Skin of body (tissue), 2 donors: Measurements from ENCODE around the gene SLC15A1. TPM values are rescaled to one million over a fixed set of nuclear protein-coding genes. Genes with fewer than 3 reads are reported as not detected.
"Not testable (repeated sequence)": the region's sequence is repeated elsewhere in the genome, so short reads cannot be mapped to it uniquely, and the experiment has no call there.

Source experiments
- DNase-seq: peaks from one replicate; lab custom pipeline; 2025; lab: John Stamatoyannopoulos, UW
- total RNA-seq: library from RNA; depleted of rRNA; stranded (reverse); fragments of >200 nt; gene quantifications from one replicate; pipeline ENCODE4 v1.2.3, GENCODE V29; 2014

SLC15A1 gene
- total RNA-seq, 1 donor from 2014 or later, result 26.9 TPM

DNA sequence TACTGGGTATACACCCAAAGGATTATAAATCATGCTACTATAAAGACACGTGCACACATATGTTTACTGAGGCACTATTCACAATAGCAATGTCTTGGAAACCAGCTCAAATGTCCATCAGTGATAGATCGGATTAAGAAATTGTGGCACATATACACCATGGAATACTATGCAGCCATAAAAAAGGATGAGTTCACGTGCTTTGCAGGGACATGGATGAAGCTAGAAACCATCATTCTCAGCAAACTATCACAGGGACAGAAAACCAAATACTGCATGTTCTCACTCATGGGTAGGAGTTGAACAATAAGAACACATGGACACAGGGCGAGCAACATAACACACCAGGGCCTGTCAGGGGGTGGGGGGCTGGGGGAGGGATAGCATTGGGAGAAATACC is 2.0 kb upstream of the SLC15A1 start:
- not testable (repeated sequence) for DNase-seq

DNA sequence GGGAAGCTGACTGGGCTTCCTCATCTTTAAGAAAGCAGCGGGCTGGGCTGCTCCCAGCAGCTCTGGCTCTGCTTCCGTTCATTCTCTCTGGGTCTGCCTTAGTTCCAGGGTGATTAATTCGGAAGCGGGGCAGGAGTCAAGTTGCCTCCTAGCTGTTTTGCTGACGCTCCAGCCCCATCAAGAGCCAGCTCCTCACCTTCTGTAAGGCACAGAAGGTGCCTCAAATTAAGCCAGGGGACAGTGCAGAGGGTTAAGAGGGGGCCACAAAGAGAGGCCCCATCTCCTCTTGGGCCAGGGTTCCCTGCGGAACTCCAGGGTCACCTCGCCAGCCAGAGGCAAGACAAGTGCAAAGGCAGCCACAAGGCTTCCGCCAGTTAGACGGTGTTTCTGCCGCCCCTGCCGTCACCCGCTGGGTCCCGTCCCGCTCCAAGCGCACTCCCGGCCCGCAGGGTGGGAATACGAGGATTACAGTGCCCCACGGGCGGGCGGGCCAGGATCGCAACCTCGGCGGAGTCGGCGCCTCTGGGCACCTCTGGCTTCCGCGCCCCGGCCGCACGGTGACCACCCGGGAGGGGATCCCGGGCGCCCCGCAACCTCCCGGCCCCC is 508 bp downstream of the SLC15A1 start:
- no peak for DNase-seq

DNA sequence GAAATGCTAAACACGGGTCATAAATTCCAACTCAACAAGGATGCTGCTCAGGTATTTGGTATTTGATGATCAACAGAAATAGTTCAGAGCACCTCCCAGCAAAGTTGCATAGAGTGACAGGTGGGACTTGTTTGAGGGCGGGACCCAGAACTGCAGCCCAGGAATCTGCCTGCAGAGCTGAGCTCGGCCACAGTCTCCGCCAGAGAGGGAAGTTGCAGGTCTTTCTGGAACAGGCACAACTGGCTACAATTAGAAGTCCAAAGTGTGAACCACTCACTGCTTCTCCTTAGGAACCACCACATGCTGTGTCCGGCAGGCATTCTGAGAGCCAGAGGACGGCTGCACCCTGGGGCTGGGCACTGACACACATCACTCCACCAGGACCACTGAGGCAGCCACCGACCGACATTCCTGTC is 1.1 kb downstream of the SLC15A1 start:
- no peak for DNase-seq

DNA sequence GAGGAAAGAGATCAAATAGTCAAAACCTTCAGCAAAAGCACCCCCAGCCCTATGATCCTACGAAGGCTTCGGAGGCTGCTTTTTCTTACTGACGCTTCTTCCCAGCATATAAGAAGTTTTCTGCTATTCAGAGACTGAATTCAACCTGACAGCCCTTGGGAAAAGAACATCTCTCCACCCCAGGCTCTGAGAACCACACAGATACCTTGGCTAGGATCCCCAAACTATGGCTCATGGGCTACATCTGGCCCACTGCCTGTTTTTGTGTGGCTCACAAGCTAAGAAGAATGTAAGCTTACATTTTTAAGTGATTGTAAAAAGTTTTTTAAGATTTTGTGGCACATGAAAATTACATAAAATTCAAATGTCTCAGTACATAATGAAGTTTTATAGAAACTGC is 3.0 kb downstream of the SLC15A1 start:
- no peak for DNase-seq

DNA sequence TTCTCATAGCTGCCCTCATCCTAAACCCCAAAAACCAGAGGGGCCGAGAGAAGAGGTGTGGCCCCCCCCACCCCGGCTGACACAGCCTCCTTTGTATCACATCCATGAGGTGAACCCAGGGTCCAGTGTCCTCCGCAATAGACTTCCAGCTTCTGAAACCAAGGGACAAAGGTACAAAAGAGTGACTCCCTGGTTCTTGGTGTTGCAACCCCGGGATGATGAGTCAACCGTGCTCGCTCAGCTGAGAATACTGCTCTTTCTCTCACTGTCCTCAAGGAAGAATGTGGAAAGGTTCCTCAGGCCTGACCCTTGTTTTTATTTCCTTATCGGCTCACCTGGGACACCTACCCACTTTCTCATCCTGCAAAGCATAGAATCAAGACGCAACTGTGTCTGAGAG is 5.5 kb downstream of the SLC15A1 start:
- DNase-seq, result no peak

DNA sequence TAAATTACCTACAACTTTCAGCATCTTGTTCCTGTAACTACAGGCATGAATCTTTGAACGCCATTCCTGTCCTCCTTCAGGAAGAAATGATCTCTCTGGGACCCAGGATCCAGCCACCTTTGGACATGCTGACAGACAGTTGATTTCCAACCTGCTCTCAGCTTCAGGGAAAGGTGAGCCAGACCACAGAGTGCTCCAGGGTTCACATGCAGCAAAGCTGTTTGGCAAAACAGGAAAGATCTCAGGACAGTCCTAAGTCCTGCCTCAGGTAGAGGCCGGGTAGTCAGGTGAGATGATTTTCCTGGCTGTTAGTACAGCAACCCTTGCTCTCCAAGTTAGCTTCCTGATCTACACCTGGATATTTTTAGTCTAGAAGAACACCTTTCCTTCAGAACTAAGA is 9.1 kb downstream of the SLC15A1 start:
- no peak for DNase-seq

DNA sequence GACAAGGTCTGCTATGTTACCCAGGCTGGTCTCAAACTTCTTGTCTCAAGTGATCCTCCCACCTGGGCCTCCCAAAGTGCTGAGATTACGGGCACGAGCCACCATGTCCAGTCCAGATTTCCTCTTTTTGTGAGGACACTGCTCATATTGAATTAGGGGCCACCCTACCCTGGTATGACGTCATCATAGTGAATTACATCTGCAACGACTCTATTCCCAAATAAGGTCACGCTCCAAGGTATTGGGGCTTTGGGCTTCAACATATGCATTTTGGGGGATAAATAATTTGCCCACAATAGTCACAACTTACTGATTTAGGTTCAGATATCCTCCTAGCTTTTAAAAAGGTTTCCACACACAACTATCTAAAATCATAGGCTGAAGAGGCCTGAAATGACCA is 9.5 kb downstream of the SLC15A1 start:
- no peak for DNase-seq

DNA sequence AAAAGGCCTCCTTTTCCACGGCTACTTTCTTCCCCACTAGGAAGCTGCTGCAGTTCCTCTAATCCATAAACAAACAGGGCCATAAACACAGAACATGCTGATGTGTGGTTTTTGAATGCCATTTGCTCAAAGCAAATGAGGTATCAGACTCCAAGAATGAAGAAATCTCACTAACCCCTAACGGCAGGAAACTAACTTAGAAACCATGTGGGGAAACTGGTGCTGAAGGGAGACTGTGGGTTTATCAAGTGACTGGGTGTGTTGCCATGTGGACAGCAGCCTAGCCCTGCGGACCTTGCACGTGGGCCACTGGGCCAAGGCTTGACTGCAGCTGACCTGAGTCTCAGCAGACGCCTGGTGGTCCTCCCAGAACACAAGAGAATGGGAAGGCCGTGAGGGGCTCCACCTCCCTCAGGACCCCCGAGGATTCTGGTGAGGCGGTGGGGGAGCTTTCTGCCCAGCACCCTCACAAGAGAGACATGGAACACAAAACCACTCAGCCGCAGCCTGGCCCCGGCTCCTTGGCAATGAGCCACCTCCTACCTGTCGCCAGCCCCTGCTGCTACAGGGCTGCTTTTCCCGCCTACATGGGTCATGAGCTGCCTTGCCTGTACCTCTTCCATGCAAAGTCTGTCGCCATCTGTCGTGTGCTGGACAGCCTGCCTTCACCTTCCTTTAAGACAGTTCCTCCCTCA is 10.6 kb downstream of the SLC15A1 start:
- no peak for DNase-seq

DNA sequence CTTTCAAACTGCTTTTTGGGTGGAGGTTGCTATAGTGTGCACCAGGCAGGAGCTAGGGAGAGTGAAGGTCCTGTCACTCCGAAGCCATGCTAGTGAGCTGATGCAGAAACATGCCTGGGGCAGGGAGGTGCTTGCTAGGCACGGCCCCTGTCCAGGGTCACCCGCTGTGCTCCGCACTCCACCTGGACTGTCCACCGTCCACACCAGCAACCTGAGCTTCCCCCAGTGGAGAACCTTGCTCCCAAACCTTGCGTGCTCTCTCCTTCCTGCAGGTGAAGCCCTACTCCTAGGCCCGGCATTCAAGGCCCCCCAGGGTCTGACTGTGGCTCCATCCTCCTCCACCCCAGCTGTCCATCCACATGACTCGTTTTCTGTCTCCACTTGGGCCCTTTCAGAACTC is 12.3 kb downstream of the SLC15A1 start:
- DNase-seq, result no peak

DNA sequence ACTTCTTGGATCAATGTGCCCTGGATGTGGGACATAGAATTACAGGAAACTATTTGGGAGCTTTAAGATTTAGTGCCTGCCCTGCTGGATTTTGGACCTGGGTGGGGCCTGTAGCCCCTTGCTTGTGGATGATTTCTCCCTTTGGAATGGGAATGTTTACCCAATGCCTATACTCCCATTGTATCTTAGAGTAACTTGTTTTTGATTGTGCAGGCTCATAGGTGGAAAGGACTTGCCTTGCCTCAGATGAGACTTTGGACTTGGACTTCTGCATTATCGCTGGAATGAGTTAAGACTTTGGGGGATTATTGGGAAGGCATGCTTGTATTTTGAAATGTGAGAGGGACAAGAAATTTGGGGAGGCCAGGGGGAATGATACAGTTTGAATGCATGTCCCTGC is 13.5 kb downstream of the SLC15A1 start:
- no peak for DNase-seq

DNA sequence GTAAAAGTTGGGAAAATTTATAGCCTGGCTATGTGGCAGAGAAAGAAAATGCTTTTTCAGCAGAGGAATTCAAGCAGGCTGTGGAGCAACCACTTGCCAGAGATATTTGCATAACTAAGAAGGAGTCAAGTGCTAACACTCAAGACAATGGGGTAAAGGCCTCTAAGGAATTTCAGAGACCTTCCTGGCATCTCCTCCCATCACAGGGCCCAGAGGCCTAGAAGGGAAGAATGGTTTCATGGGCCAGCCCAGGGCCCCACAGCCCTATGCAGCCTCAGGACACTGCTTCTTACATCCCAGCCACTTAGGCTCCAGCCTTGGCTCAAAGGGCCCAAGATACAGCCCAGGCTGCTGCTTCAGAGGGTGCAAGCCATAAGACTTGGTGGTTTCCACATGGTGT is 14.3 kb downstream of the SLC15A1 start:
- no peak for DNase-seq

DNA sequence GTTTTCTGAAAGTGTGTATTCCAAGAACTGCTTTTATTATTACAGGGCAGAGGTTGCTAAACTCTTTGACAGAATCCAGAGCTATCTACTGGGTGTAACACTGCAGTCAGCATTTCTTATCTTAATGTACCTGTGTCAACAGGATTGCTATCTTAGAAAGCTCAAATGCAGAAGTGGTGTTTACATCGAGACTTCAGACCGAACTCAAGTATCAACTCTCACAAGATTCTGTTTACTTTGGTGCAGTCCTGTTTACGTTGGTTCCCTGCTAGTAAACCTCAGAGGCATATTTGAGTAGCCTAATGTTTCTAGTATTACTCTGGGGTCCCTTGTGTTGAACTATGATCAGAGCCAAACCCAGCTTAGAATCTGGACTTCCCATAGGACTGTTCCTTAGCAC is 20.5 kb downstream of the SLC15A1 start:
- no peak for DNase-seq

DNA sequence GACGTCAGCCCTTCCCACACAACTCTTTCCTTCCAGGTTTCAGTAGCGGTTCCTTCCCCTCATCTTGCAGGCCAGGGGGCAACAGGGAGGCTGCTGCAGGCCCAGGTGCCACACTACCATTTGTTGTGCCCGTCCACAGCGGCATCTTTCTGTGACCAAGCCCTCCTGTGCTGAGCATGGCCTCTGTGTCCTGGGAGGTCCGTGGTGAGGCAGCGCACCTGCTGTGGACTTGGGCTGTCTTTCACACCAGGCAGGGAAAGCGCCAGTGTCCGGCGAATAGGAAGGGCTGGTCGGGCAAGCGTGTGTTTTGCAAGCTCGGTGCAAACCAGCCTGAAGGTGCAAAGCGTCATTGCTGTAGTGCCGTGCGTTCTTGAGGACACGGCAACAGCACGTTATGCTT is 21.4 kb downstream of the SLC15A1 start:
- DNase-seq, result no peak

DNA sequence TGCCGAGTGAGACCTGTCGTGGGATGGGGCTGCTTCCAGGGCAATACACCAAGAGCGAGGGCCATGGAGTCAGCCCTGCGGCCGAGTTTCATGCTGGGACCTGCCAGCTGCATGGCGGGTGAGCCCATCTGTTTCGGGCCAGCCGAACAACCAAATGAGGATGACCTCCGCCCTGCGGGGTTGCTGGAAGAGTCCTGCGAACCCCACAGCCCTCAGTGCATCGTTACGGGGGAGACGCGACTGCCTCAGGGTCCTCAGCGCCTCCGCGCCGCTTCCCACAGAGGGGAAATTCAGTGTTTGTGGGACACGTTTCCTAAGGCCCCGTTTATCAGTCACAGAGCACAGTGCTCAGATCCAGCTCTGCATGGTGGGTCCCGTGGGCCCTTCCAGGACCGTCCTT is 22.0 kb downstream of the SLC15A1 start:
- no peak for DNase-seq

DNA sequence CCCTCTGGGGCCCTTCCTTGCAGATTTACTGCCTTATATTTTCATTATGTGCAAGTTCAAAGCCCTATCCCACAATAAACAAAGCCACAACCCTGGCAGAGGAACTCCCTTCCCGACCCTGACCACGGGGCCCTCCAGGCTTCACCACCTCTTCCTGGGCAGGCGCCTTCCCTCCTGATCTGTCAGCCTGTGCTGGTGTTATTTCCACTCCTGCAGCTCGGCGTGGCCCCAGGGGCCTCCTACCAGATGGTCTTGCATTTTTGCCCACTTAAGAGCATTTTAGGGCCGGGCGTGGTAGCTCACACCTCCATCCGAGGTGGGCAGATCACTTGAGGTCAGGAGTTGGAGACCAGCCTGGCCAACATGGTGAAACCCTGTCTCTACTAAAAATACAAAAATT is 22.8 kb downstream of the SLC15A1 start:
- no peak for DNase-seq

DNA sequence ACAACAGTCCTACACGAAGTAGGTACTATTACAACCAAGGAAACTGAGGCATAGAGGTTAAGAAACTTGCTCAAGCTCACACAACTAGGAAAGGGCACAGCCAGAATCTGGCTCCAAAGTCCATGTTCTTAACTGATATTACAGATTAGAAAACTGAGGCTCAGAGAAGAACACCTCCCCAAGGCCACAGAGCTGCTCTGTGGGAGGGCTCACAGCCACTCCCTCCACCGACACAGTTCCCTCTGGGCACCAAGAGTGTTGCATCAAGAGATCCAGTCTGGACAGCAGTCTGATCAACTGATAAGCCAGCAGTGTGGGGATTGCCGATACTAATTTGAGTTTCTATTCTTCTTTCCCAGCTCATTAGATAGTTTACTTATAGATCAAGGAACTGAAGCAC is 29.5 kb downstream of the SLC15A1 start:
- DNase-seq, result no peak

DNA sequence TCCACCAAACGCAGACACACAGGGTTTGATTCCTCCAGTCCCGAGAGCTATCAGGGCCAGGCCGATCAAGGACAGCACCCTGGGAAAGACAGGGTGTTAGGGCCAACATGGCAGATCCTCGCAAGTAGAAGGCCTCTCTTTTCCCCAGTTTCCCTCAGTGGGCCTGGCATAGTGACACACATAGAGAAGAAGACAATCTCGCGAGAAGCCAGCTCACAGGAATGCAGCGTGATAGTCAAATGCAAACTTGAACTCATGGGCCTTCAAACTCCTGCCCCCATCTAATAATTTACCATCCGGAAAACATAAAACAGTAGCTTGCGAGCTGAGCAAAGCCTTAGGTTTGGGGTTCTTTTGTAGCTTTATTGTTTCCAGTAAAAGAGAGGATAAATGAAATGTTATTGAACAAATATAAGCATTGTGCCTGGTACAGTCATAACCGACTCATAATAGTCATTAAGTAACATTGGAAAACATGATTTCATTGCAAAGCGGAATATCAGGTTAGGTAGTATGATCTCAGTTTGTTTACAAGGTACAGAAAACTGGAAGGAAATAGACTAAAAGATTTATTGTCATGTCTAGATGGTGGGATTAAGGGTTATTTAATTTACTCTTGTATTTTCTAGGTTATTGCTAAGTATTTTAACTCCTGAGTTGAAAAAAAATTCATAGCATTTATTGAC is 30.5 kb downstream of the SLC15A1 start:
- DNase-seq, result no peak

DNA sequence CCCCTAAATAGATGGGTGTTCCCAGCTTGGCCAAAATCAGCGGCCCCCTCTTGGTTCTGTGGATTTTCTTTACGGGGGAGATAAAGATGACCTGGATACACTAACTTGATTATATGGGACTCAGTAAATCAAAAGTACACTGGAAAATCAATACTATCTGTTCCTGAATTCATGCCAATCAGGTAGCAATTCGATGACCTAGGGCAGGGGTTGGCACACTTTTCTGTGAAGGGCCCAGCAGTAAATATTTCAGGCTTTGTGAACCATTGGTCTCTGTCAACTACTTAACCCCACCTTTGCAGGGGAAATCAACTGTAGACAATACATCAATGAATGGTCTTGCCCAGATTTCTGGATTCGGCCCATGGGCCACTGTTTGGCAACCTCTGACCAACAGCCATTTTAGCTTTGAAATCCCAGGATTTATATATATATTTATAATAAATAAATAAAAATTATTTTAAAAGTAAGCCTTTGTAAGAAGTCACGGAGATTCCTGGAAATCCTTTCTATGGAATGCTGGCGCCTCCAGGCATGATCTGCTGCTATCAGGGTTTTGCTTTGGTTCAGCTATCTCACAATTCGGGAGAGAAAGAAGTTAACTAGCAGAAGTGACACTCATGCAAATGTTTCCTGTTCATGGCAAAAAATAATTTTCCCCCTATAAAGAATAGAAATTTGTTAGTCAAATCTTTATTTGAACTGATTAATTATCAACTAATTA is 32.8 kb downstream of the SLC15A1 start:
- DNase-seq, result no peak

DNA sequence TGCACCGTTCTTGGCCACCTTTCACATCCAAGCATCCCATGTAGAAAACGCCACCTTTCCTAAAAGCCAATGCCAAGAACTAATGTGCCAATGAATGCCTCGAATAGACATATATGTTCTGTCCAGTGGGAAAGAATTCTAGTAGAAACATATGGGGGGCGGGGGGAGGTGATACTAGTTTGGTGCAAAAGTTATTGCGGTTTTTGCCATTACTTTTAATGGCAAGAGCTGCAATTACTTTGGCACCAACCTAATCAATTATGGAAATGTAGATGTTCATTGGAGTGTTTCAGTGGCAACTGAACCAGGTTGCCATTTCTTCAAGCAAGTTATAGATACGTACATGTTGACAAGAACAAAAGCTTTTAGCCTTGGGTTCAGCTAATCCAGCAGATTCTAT is 34.6 kb downstream of the SLC15A1 start:
- no peak for DNase-seq

DNA sequence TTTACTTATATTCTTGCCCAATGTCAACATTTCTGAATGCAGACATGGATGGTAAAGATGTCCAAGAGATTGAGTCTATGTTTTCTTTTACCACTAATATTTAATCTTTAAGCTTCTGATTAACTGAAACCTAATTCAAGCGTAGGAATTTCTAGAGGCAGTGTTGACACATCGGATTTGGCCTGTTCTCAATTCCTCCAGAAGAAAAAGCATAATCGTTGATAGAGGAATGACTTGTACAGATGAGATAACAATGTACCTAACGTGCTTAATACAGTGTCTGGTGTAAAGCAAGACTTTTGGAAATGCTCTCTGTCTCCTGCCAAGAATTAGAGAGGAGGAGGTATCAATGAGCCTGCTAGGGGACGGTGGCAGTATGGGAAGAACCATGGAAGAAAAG is 35.2 kb downstream of the SLC15A1 start:
- DNase-seq, result no peak

DNA sequence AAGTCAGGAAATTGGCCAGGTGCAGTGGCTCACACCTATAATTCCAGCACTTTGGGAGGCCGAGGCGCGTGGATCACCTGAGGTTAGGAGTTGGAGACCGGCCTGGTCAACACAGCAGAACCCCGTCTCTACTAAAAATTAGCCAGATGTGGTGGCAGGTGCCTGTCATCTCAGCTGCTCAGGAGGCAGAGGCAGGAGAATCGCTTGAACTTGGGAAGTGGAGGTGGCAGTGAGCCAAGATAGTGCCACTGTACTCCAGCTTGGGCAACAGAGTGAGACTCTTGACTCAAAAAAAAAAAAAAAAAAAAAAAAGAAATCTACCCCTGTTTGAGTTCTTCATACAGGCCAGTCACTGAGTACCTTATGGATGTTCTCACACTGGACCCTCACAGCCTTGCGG is 42.0 kb downstream of the SLC15A1 start:
- no peak for DNase-seq

DNA sequence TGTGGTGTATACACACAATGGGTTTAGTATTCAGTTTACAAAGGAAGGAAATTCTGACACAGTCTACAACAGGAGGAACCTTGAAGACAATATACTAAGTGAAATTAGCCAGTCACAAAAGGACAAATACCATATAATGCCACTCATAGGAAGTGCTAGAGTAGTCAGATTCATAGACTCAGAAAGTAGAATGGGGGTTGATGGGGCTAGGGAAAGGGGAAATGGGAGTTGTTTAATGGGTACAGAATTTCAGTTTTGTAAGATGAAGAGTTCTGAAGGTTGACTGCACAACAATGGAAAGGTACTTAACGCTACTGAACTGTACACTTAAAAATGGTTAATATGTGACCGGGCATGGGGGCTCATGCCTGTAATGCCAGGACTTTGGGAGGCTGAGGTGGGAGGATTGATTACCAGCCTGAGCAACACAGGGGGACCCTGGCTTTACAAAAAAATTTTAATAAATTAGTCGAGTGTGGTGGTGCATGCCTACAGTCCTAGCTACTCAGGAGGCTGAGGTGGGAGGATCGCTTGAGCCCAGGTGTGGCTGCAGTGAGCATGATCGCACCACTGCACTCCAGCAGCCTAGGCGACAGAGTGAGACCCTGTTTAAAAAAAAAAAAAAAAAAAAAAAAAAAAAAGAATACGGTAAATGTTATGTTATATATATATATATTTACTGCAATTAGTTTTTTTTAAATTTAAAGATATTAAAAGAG is 45.0 kb downstream of the SLC15A1 start:
- DNase-seq, result no peak
